Measurements from ENCODE around the gene CRIP2. TPM values are rescaled to one million over a fixed set of nuclear protein-coding genes. Genes with fewer than 3 reads are reported as not detected.
A peak's percentile ranks its signal among the peaks of the same experiment; 100 is the strongest.

Gene CRIP2
- total and polyA plus RNA-seq, 2 of the 13 experiments (the other 11 are each of a cell fraction or from before 2014, with no cell fraction given): 31.6 to 37.9 TPM

DNA sequence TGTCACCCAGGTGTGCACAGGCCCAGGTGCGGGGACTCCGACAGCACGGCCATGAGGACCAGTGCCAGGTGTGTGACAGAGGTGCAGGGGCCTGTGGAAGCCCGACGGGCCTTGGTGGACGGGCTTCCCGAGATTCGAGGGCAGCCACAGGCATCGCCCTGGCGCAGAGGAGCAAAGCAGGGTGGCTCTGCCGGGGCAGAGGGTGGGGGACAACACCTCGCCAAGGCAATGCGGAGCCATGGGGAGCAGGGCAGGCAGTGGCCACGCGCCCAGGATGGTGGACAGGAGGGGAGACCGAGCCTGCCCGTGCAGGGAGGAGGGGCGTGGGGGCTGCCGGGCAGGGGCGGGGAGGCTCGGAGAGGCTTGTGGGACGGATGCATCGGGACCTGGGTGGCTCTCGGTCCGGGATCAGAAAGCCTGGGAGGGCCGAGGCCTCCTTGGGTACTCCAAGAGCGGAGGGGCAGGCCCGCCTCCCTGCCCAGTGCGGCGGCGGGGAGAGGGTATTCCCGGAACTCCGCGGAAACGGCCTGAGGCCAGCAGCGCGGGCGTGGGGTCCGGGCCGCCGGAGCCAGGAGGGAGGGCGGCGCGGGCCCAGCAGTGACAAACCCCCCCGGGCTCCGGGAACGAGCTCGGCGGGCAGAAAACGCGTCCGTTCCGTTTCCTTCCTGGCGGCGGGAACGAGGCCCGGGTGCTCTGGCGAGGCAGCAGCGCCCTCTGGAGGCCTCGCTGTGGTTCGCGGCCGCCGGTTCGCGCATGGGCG, 53.4 kb downstream of the CRIP2 start (continued):
- TF ChIP-seq, protein P1, sequence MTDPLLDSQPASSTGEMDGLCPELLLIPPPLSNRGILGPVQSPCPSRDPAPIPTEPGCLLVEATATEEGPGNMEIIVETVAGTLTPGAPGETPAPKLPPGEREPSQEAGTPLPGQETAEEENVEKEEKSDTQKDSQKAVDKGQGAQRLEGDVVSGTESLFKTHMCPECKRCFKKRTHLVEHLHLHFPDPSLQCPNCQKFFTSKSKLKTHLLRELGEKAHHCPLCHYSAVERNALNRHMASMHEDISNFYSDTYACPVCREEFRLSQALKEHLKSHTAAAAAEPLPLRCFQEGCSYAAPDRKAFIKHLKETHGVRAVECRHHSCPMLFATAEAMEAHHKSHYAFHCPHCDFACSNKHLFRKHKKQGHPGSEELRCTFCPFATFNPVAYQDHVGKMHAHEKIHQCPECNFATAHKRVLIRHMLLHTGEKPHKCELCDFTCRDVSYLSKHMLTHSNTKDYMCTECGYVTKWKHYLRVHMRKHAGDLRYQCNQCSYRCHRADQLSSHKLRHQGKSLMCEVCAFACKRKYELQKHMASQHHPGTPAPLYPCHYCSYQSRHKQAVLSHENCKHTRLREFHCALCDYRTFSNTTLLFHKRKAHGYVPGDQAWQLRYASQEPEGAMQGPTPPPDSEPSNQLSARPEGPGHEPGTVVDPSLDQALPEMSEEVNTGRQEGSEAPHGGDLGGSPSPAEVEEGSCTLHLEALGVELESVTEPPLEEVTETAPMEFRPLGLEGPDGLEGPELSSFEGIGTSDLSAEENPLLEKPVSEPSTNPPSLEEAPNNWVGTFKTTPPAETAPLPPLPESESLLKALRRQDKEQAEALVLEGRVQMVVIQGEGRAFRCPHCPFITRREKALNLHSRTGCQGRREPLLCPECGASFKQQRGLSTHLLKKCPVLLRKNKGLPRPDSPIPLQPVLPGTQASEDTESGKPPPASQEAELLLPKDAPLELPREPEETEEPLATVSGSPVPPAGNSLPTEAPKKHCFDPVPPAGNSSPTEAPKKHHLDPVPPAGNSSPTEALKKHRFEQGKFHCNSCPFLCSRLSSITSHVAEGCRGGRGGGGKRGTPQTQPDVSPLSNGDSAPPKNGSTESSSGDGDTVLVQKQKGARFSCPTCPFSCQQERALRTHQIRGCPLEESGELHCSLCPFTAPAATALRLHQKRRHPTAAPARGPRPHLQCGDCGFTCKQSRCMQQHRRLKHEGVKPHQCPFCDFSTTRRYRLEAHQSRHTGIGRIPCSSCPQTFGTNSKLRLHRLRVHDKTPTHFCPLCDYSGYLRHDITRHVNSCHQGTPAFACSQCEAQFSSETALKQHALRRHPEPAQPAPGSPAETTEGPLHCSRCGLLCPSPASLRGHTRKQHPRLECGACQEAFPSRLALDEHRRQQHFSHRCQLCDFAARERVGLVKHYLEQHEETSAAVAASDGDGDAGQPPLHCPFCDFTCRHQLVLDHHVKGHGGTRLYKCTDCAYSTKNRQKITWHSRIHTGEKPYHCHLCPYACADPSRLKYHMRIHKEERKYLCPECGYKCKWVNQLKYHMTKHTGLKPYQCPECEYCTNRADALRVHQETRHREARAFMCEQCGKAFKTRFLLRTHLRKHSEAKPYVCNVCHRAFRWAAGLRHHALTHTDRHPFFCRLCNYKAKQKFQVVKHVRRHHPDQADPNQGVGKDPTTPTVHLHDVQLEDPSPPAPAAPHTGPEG (CRISPR knock-in tag; IDR thresholded peaks at IDR 0.05): peak; percentile 67; the same call in 1 of the 2 replicates
- TF ChIP-seq ZBTB7B (CRISPR knock-in tag; IDR thresholded peaks at IDR 0.05) (peak; percentile 31; the same call in 1 of the 2 replicates), ZNF496 (CRISPR knock-in tag; IDR thresholded peaks at IDR 0.05; ENCODE audit: insufficient replicate concordance) (no peak), ZNF746 (CRISPR knock-in tag; IDR thresholded peaks at IDR 0.05) (peak; percentile 22; the same call in 1 of the 2 replicates), GABPB1 (CRISPR knock-in tag; IDR thresholded peaks at IDR 0.05) (peak; percentile 80), ZMYM2 (CRISPR knock-in tag; IDR thresholded peaks at IDR 0.05) (no peak), MTA1 (CRISPR knock-in tag; IDR thresholded peaks at IDR 0.05; ENCODE audit: borderline replicate concordance) (0 out of 2 replicates have a peak, but pooled peaks have one; percentile 54), ZNF263 (CRISPR knock-in tag; IDR thresholded peaks at IDR 0.05) (no peak; the same call in 1 of the 2 replicates)
- TF ChIP-seq, protein P2, sequence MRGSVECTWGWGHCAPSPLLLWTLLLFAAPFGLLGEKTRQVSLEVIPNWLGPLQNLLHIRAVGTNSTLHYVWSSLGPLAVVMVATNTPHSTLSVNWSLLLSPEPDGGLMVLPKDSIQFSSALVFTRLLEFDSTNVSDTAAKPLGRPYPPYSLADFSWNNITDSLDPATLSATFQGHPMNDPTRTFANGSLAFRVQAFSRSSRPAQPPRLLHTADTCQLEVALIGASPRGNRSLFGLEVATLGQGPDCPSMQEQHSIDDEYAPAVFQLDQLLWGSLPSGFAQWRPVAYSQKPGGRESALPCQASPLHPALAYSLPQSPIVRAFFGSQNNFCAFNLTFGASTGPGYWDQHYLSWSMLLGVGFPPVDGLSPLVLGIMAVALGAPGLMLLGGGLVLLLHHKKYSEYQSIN (CRISPR knock-in tag; IDR thresholded peaks at IDR 0.05; ENCODE audit: borderline replicate concordance): no peak
- TF ChIP-seq, protein P3, sequence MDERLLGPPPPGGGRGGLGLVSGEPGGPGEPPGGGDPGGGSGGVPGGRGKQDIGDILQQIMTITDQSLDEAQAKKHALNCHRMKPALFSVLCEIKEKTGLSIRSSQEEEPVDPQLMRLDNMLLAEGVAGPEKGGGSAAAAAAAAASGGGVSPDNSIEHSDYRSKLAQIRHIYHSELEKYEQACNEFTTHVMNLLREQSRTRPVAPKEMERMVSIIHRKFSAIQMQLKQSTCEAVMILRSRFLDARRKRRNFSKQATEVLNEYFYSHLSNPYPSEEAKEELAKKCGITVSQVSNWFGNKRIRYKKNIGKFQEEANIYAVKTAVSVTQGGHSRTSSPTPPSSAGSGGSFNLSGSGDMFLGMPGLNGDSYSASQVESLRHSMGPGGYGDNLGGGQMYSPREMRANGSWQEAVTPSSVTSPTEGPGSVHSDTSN (CRISPR knock-in tag; IDR thresholded peaks at IDR 0.05): no peak
- TF ChIP-seq, protein P4, sequence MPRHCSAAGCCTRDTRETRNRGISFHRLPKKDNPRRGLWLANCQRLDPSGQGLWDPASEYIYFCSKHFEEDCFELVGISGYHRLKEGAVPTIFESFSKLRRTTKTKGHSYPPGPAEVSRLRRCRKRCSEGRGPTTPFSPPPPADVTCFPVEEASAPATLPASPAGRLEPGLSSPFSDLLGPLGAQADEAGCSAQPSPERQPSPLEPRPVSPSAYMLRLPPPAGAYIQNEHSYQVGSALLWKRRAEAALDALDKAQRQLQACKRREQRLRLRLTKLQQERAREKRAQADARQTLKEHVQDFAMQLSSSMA (CRISPR knock-in tag; IDR thresholded peaks at IDR 0.05): 0 out of 2 replicates have a peak, but pooled peaks have one; percentile 60
- TF ChIP-seq, protein P5, sequence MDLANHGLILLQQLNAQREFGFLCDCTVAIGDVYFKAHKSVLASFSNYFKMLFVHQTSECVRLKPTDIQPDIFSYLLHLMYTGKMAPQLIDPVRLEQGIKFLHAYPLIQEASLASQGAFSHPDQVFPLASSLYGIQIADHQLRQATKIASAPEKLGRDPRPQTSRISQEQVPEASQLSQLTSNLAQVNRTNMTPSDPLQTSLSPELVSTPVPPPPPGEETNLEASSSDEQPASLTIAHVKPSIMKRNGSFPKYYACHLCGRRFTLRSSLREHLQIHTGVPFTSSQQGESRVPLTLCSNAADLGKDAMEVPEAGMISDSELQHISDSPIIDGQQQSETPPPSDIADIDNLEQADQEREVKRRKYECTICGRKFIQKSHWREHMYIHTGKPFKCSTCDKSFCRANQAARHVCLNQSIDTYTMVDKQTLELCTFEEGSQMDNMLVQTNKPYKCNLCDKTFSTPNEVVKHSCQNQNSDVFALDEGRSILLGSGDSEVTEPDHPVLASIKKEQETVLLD (CRISPR knock-in tag; IDR thresholded peaks at IDR 0.05; ENCODE audit: low read depth): no peak

Data from HepG2 (cell line).